Astrocyte of the spinal cord (primary cell): Measurements from ENCODE around the gene CCNYL1.

Experiments
- DNase-seq: peaks from one replicate; pipeline ENCODE4 v3.0.0; 2011; ENCODE audit warnings: low read depth, low spot score
- H3K4me3 ChIP-seq: 2 replicates; pipeline ENCODE4 v1.5.1; 2011; ENCODE audit warnings: low read depth, mild to moderate bottlenecking, low read length, moderate library complexity
- in situ Hi-C: cut with HindIII; loops from 2 replicates; pipeline ENCODE4 v1.10.0; 2017; ENCODE audit warnings: low sequenced_read_pairs
- TF ChIP-seq, protein P1 (sequence below): IDR thresholded peaks from 2 replicates; pipeline ENCODE4 v1.5.1; 2012; ENCODE audit warnings: low read depth, mild to moderate bottlenecking, low read length, inconsistent platforms

The CCNYL1 gene

DNA sequence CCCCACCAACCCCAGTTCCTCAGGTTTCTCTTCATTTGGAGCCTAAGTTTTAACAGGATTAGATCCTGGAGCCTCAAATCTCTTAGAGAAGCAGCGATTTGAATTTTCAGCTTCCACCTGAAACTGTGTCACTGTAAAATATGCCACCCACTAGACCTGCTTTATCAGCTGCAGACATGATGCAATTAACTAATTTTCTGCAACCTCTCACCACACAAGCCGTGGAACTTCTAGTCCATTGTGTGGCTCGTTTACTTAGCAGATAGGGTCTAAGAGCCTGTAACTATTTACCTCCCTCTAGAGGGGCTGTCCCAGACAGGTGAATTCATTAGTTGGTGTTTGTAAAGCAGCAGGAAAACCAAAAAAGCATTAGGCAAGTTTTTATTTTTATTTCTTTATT lies 89.8 kb downstream of the CCNYL1 start:
- in situ Hi-C loops: no loop called here
- H3K4me3 ChIP-seq: no peak overlapping the region
- TF ChIP-seq, protein P1, sequence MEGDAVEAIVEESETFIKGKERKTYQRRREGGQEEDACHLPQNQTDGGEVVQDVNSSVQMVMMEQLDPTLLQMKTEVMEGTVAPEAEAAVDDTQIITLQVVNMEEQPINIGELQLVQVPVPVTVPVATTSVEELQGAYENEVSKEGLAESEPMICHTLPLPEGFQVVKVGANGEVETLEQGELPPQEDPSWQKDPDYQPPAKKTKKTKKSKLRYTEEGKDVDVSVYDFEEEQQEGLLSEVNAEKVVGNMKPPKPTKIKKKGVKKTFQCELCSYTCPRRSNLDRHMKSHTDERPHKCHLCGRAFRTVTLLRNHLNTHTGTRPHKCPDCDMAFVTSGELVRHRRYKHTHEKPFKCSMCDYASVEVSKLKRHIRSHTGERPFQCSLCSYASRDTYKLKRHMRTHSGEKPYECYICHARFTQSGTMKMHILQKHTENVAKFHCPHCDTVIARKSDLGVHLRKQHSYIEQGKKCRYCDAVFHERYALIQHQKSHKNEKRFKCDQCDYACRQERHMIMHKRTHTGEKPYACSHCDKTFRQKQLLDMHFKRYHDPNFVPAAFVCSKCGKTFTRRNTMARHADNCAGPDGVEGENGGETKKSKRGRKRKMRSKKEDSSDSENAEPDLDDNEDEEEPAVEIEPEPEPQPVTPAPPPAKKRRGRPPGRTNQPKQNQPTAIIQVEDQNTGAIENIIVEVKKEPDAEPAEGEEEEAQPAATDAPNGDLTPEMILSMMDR: no peak
- DNase-seq: no peak

- TF ChIP-seq, protein P1: no peak
- H3K4me3 ChIP-seq: no peak overlapping the region
- DNase-seq: no peak
- in situ Hi-C loops: no loop called here
Measured at GRCh38 chr2:207802650-207803049, 91.2 kb downstream of the CCNYL1 start.
